GM10248 (cell line): ENCODE results near the gene SLC17A8.

Source experiments
- CTCF ChIA-PET: fragments of 300-600 bp; sonication (Branson Sonifier 250); formaldehyde crosslinking; extraction: SDS; loops from one replicate; lab custom pipeline; 2021; ENCODE audit warnings: antibody characterized with exemption; lab: Yijun Ruan, JAX
- POLR2A ChIA-PET: fragments of 350-650 bp; sonication (Branson Sonifier 250); formaldehyde crosslinking; extraction: SDS; loops from one replicate; lab custom pipeline; 2020; ENCODE audit warnings: antibody characterized with exemption; lab: Yijun Ruan, JAX
- DNase-seq: peaks from one replicate; pipeline ENCODE4 v3.0.0; 2012; ENCODE audit errors: extremely low spot score
- CTCF ChIP-seq: IDR thresholded peaks from 2 replicates; pipeline ENCODE4 v1.5.1; 2012; ENCODE audit warnings: mild to moderate bottlenecking, low read depth; ENCODE audit errors: extremely low read depth, missing control alignments, control extremely low read depth

SLC17A8 gene

GRCh38 chr12:100402763-100403162 is 45.9 kb downstream of the SLC17A8 start:
- no peak for DNase-seq
- ChIA-PET POLR2A (no interaction called here), CTCF (interaction anchor here (1.6 to 1.8 kb wide), 2 partner anchors 151 to 248 kb away, joined by 4 read pairs; no protein-coding TSS in a partner anchor)
- TF ChIP-seq CTCF: no peak

GRCh38 chr12:100403446-100403845 is 46.6 kb downstream of the SLC17A8 start:
- ChIA-PET CTCF (interaction anchor here (1.3 to 3.7 kb wide), 6 partner anchors 10 to 249 kb away, joined by 4 to 29 read pairs (median 5); no protein-coding TSS in a partner anchor), POLR2A (no interaction called here)
- TF ChIP-seq CTCF: no peak
- DNase-seq: no peak

DNA sequence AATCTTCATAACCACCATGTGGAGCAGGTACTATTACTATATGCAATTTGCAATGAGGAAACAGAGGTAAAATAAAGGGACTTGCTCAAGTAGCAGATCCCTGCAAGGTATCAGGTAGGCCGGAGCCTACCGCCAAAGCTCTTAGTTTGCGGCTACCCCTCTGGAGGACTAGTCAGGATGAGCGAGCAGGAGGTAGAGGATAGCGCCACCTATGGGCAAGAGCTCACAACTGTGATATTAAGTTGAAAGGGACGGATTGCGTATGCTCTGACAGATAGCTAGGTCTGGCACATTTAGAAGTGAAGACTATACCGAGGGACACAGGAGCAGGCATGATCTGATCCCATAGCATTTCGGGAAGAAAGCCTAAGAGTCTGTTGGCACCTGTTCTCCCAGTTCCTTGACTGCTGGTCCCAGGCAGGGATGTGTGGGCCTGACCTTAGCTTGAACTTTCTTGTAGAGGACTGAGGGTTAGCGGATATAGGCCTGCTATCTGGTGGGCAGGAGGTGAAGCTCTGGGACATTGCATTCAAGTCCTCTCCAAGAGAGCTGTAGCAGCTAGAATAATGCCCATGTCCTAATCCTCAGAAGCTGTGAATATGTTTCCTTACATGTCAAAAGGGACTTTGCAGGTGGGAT is 48.0 kb downstream of the SLC17A8 start:
- peak; percentile 62 for TF ChIP-seq CTCF
- ChIA-PET POLR2A (no interaction called here), CTCF (interaction anchor here (0.6 to 3.7 kb wide), 39 partner anchors 8 to 768 kb away, joined by 3 to 29 read pairs (median 4); partner anchors contain the start of genes DEPDC4, SCYL2 and SLC17A8)
- peak; percentile 32 for DNase-seq

GRCh38 chr12:100413001-100413400 is 56.1 kb downstream of the SLC17A8 start:
- DNase-seq: no peak
- ChIA-PET CTCF (interaction anchor here (2.3 kb wide), 1 partner anchor 8 kb away, joined by 20 read pairs; no protein-coding TSS in a partner anchor), POLR2A (no interaction called here)
- no peak for TF ChIP-seq CTCF

GRCh38 chr12:100414739-100415138 is 57.9 kb downstream of the SLC17A8 start:
- CTCF ChIA-PET: interaction anchor here (2.3 kb wide), 1 partner anchor 10 kb away, joined by 20 read pairs; no protein-coding TSS in a partner anchor
- no peak for TF ChIP-seq CTCF
- POLR2A ChIA-PET: no interaction called here
- no peak for DNase-seq

DNA sequence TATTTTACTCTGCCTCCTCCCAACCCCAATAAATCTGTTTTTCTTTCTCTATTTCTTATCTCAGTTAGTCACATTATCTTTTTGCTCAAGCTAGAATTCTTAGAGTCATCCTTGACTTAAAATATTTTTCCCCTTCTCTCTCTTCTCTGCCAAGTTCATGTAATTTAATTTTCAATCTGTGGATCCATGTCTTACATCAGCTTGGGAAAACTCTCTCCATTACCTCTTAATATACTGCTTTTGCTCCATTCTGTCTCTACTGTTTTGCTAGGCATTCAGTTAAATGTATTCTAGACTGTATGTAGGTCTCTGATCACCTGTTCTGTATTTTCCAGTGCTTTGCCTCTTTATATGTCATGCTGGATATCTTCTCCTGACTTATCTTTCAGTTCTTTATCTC is 65.8 kb downstream of the SLC17A8 start:
- TF ChIP-seq CTCF: no peak
- POLR2A ChIA-PET: no interaction called here
- DNase-seq: no peak
- CTCF ChIA-PET: no interaction called here
